Measurements from ENCODE around the gene CANT1. TPM values are rescaled to one million over a fixed set of nuclear protein-coding genes. Genes with fewer than 3 reads are reported as not detected.
"Not testable (repeated sequence)": the region's sequence is repeated elsewhere in the genome, so short reads cannot be mapped to it uniquely, and the experiment has no call there.

Gene CANT1
- total RNA-seq, 2 experiments from 2014 or later: 41.6 to 53.1 TPM

DNA sequence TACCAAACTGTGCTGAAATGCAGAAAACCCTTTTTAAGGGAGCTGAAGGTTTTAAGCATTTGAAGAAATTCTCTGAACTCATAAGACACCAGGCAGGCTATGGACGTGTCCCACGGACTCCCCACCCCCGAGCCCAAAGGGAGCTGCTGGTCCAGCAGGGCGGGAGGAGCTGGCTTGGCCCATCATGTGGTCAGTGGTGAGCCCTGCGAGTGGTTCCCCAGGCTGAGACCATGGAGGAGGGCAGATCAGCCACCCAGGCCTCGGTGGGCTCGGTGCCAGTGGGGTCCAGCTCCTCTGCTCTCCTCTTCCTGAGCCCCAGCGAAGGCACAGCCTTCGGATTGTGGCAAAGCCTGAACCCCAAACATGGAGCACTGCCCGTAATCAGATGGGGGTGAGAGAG is 56.9 kb downstream of the CANT1 start:
- ChIA-PET POLR2A (no interaction called here), CTCF (interaction anchor here (1.0 kb wide), 1 partner anchor 18 kb away, joined by 4 read pairs; no protein-coding TSS in a partner anchor)

- ChIA-PET POLR2A (interaction anchor here (0.6 kb wide), 1 partner anchor 18 kb away, joined by 3 read pairs; no protein-coding TSS in a partner anchor), CTCF (no interaction called here)
These were observed 57.5 kb downstream of the CANT1 start for GRCh38 chr17:78951967-78952551.

- ChIA-PET POLR2A (no interaction called here), CTCF (no interaction called here)
These were observed 58.7 kb downstream of the CANT1 start for GRCh38 chr17:78950870-78951269.

GRCh38 chr17:78947235-78948149 is 62.1 kb downstream of the CANT1 start:
- POLR2A ChIA-PET: no interaction called here
- CTCF ChIA-PET: no interaction called here

DNA sequence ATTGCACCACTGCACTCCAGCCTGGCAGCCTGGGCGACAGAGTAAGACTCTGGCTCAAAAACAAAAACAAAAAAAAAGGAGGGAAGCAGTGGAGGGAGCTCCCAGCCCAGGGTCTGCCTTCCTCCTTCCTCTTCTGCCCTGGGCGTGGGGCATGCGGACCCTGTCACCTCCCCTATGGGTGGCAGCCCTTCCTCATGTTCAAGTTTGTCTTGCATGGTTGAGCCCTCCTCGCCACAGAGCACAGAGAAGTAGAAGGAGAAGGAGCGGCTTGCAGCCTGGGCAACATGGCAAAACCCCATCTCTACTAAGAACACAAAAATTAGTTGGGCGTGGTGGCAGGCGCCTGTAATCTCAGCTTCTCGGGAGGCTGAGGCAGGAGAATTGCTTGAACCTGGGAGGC is 62.9 kb downstream of the CANT1 start:
- ChIA-PET CTCF (no interaction called here), POLR2A (no interaction called here)

- ChIA-PET CTCF (no interaction called here), POLR2A (no interaction called here)
These were observed 63.4 kb downstream of the CANT1 start for GRCh38 chr17:78946131-78946530.

- CTCF ChIA-PET: not testable (repeated sequence)
- POLR2A ChIA-PET: interaction anchor here (0.6 kb wide), 1 partner anchor 36 kb away, joined by 3 read pairs; no protein-coding TSS in a partner anchor
These were observed 64.1 kb downstream of the CANT1 start for GRCh38 chr17:78945455-78945854.

- CTCF ChIA-PET: no interaction called here
- POLR2A ChIA-PET: interaction anchor here (0.6 kb wide), 1 partner anchor 37 kb away, joined by 3 read pairs; no protein-coding TSS in a partner anchor
These were observed 64.6 kb downstream of the CANT1 start for GRCh38 chr17:78944956-78945355.

- POLR2A ChIA-PET: no interaction called here
- CTCF ChIA-PET: interaction anchor here (1.5 to 1.6 kb wide), 2 partner anchors 10 to 28 kb away, joined by 3 to 4 read pairs; no protein-coding TSS in a partner anchor
These were observed 65.5 kb downstream of the CANT1 start for GRCh38 chr17:78944026-78944425.

Other genes starting within 250 kb of the CANT1 start
- gene CYTH1, start 227.5 kb downstream of the CANT1 start, total RNA-seq: 10 to 100 TPM; 92.1 to 96.7 TPM
- gene USP36, start 168.9 kb downstream of the CANT1 start, total RNA-seq: 100 to 1,000 TPM; 112 to 120 TPM
- gene CEP295NL, start 106.6 kb downstream of the CANT1 start, total RNA-seq: not detected
- gene TIMP2, start 84.4 kb downstream of the CANT1 start, total RNA-seq: under 1 TPM; 0.42 to 0.55 TPM
- 10 to 100 TPM in 1 of 2 experiments, 1 to 10 TPM in 1; 9.7 to 12.8 TPM for gene LGALS3BP, start 29.8 kb downstream of the CANT1 start, total RNA-seq
- under 1 TPM; 0.08 to 0.19 TPM for gene C1QTNF1, start 14.4 kb upstream of the CANT1 start, total RNA-seq
- gene ENGASE, start 65.1 kb upstream of the CANT1 start, total RNA-seq: 10 to 100 TPM; 31.3 to 33.9 TPM